Pons (tissue), 1 donor: ENCODE data around the gene HDHD5.

Experiments
- DNase-seq: peaks from one replicate; pipeline ENCODE4 v3.0.0-alpha.2; 2016; ENCODE audit warnings: low spot score

The HDHD5 gene

DNA sequence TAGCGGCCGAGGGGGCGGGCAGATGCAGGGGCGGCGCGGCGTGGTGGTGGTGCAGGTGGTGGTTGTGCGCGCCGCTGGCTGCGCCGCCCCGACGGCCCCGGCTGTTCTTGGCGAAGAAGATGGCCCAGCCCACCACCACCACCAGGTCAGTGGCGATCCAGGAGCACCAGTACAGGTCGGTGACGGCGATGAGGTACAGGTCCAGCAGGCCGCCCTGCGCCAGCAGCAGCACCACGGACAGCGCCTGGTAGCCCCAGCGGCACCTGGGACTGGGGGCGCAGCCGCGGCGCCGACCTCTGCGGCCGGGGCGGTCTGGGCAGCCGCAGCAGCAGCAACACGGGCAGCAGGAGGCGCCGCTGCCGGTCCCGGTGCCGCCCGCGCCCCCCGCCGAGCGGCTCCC lies 38.8 kb downstream of the HDHD5 start:
- no peak for DNase-seq

- DNase-seq: no peak
Measured at GRCh38 chr22:17119481-17120202, 39.4 kb downstream of the HDHD5 start.

DNA sequence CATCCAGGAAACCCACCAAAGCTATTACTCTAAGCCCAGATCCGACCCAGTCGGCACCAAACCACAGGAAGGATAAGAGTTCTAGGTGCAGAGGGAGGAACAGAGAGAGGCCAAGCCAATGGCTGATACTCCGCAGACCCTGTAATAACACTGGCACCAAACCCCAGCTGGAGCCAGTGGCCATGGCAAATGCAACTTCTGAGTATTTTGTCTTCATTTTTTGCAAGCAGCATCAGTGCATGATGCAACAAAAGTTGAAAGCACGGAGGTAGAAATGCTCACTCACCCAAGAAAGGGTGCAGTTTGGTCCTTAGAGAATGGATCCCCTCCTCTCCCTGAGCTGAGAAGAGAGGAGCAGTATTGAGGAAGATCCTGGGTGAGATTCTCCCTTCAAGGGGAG lies 40.7 kb downstream of the HDHD5 start:
- no peak for DNase-seq

DNA sequence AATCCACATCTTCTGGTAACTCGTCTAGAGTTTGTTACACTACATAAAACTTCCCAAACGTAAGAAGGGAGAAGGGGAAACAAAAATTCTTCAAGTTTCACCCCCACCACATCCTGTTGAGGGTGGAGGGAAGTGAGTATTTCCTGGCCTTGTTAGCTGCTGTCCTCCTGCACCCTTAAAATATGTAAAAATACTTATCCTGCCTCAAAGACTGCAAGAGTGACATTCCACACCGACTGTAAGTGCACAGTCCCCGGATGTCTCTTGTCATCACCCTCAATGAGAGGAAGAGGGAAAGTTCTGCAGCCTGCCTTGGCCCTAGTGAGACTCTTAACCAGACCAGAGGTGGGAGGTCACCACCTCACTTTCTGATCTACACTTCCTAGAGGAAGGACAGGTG lies 41.2 kb downstream of the HDHD5 start:
- DNase-seq: peak; percentile 49

GRCh38 chr22:17117400-17117799 lies 41.7 kb downstream of the HDHD5 start:
- DNase-seq: no peak

DNA sequence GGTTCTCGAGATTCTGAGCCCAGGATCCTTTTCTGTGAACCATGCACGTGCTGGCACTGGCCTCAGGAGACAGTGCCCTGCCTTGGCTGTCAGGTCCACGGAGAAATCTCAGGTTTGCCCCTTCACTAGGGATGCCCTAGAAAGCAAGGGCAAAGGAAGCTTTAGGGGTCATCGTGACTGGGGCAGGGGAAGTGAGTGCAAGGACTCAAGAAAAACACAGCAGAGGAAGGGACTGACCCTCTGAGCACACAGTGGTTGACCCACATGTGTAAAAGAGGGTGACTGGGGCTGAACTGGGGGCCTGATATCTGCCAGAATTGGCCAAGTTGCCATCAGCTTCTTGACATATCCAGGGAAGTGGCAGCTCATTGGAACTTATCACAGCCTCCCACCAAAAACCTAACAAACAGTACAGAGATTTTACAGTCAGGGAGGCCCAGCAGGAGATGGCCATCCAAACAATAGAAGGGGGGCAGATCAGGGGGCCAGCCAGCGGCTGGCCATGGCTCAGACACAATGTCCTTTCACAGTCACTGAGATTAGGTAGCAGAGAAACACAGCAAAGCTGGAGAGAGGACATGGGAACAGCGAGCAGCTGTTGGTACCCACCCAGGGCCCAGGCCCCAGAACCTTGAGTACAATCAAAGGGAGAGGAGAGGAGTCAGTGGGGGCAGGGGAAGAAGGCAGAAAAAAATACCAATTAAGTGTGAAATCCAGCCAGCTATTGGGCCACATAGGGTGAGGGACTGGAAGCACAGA lies 42.3 kb downstream of the HDHD5 start:
- DNase-seq: no peak

DNA sequence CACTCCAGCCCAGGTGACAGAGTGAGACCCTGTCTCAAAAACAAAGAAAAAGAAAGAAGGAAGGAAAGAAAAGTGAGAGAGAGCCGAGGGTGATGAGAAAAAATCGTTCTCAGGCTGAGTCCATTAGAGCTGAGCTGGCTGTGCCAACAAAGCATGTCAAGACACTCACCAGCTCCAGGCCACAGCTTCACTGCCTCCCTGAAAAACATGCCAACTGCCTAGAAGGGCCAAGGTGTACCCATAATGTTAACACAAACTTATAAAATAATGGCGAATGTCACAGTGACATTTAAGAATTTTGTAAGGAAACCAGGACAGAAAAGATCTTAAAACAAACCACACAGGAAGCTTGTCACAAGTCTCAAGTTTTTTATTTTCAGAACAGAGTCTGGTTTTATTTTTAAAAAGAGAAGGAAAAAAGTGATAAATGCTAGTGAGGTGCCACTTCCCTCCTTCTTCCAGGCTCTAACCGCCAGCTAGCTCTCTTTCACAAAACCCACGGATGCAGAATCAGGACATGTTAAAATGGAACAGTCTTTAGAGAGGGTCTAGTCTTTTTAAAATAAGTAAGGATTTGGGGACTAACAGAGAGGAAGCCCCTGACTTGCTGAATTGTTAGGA lies 43.0 kb downstream of the HDHD5 start:
- peak; percentile 41 for DNase-seq

DNA sequence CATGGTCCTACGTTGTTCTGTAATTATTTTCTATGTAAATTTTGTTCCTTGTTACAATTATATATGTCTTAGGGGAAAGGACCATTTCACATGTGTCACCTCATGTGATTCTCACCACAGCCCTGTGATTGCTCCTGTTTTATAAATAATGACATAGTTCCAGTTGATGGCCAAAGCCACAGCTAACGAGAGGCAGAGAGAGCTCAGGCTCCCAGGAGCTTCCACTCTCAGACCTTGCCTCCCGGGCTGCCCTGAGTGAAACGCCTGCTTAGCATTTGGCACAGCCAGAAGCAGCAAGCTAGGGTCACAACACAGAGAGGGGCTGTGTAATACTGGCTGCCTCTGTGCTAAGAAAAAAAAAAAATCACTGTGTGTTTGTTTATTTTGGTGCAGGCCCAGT lies 43.8 kb downstream of the HDHD5 start:
- peak; percentile 34 for DNase-seq

- no peak for DNase-seq
Measured at GRCh38 chr22:17114898-17115235, 44.2 kb downstream of the HDHD5 start.

DNA sequence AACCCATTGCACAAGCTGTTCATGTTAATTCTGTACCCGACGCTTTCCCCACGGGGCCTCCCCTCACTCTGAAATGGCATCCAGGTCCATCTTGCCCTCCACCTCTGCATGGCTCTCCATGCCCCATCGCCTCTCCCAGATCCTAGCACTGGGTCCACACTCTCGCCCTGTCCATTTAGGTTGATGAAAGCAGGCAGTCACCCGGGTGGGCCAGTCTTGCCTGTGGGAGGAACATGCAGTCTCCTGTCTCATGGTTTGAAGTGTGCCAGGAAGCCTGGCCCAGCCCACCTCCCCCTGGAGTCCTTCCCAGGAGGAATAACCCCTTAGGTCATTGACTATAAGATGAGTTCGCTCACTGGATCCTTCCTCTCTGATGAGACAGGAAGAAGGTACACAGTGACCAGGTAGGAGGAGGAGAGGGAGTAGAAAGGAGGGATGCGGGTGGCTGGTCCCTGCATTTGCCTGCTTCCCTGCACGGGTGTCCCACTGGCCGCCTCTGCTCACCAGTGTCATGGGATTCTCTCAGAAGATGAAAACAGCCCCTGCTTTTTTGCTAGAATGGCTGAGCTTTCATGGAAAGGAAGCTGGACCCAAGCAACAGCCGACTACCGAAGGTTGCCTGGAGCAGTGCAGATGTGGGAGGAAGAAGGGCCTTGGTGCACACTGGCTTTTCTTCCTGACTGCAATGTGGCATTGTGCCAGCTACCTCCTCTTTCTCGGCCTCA lies 44.7 kb downstream of the HDHD5 start:
- DNase-seq: no peak

- no peak for DNase-seq
Measured at GRCh38 chr22:17113600-17113999, 45.5 kb downstream of the HDHD5 start.

GRCh38 chr22:17112491-17113042 lies 46.5 kb downstream of the HDHD5 start:
- DNase-seq: no peak

DNA sequence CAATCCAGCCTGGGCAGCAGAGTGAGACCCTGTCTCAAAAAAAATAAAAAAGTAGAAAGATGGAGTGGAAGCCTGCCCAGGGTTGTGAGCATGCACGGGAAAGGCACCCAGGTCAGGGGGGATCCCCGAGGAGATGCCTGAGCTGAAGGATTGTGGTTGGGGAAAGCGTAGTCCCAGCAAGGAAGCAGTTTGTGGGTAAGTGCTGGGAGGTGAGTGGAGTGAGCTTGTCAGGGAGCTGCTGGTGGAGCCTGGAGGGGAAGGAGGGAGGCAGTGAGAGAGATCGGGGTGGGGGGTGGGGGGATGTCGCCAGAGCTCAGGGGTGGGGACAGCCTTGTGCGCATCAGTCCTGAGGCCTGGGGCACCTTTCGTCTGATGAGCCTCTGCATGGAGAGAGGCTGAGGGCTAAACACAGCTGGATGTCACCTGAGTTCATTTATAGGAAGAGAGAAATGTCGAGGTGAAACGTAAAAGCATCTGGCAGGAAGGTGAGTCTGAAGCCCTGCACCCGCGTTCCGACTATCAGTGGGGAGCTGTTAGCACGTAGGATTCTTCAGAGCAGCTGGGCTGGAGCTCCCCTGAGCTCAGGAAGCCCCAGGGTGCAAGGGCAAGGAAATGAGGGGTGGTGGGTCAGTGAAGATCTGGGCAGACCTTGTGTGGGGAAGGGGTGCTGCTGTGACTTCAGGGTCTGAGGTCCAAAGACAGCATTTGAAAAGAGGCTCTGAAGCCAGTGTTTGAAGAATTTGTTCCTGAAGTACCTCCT lies 48.1 kb downstream of the HDHD5 start:
- no peak for DNase-seq

DNA sequence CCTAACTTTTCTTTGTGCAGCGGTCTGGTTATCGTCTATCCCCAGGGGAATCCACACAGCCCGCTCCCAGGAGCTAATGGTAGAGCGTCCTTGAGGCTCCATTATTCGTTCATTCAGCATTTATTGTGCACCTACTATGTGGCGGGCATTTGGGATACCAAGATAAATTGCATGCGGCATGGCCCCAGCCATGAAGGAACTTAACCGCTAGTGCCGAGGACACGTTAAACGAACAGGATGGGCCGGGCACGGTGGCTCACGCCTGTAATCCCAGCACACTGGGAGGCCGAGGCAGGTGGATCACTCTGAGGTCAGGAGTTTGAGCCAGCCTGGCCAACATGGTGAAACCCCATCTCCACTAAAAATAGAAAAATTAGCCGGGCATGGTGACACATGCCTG lies 49.1 kb downstream of the HDHD5 start:
- DNase-seq: no peak

GRCh38 chr22:17109113-17109865 lies 49.8 kb downstream of the HDHD5 start:
- no peak for DNase-seq

DNA sequence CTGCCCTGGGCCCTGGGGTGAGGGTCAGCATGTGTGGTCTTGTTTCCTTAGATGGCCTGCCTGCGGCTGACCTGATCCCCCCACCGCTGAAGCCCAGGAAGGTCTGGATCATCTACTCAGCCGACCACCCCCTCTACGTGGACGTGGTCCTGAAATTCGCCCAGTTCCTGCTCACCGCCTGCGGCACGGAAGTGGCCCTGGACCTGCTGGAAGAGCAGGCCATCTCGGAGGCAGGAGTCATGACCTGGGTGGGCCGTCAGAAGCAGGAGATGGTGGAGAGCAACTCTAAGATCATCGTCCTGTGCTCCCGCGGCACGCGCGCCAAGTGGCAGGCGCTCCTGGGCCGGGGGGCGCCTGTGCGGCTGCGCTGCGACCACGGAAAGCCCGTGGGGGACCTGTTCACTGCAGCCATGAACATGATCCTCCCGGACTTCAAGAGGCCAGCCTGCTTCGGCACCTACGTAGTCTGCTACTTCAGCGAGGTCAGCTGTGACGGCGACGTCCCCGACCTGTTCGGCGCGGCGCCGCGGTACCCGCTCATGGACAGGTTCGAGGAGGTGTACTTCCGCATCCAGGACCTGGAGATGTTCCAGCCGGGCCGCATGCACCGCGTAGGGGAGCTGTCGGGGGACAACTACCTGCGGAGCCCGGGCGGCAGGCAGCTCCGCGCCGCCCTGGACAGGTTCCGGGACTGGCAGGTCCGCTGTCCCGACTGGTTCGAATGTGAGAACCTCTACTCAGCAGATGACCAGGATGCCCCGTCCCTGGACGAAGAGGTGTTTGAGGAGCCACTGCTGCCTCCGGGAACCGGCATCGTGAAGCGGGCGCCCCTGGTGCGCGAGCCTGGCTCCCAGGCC lies 50.6 kb downstream of the HDHD5 start:
- no peak for DNase-seq

- DNase-seq: no peak
Measured at GRCh38 chr22:17107547-17107810, 51.6 kb downstream of the HDHD5 start.

- peak; percentile 84 for DNase-seq
Measured at GRCh38 chr22:17106785-17107546, 52.1 kb downstream of the HDHD5 start.

DNA sequence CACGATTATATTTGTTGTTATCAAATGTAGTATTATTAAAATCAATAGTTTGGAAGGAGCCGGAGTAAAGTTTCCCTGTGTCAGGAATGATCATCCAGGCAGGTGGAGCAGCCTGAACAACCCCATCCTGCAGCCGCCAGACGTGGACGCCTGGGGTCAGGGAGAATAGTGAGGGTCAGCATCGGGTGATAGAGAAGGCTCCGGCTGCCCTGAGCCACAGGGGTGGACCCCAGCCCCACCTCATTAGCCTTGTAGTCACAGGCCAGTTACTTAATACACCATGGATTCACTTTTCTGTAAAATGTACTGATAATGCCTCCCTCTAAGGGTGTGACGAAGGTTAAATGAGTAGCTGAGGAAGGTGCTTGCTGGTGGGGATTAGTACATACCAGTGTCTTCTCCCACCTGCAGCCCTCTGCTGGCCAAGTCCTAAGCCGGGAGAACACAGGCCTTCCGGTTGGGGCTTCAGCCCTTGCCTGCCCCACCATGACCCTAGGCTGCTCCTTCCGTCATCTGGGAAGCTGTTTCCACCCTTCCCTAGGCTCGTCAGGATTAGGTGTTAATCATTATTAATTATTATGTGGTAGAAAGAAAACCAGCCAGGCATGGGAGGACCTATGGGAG lies 52.8 kb downstream of the HDHD5 start:
- DNase-seq: no peak
